NCI-H510A (cell line): ENCODE measurements around the gene CT47A1.
"Not testable (repeated sequence)": the region's sequence is repeated elsewhere in the genome, so short reads cannot be mapped to it uniquely, and the experiment has no call there.

Experiments
- DNase-seq: peaks from one replicate; lab custom pipeline; 2025; lab: John Stamatoyannopoulos, UW

CT47A1 gene

GRCh38 chrX:120985660-120986059 lies at the start of gene CT47A1:
TSS of gene CT47A1 (minus strand) at chrX:120985760. CDS start at chrX:120985529, 231 bp downstream.
- not testable (repeated sequence) for DNase-seq

DNA sequence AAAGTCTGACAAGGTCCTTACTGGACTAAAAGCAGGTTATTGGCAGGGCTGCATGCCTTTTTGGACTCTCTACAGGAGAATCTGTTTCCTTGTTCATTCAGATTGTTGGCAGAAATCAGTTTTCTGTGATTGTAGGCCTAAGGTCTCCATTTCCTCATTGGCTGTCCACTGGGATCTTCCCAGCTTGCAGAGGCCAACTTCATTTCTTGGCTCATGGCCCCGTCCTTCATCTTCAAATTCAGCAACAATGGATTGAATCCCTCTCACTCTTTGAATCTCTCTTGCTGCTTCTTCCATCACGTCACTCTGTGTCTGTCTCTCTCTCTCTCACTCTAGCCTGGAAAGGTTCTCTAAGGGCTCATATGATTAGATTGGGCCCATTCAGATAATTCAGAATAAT lies 47.0 kb upstream of the CT47A1 start:
- no peak for DNase-seq

- DNase-seq, result no peak
These were observed 44.5 kb upstream of the CT47A1 start for GRCh38 chrX:121030083-121030482.

- no peak for DNase-seq
These were observed 42.9 kb upstream of the CT47A1 start for GRCh38 chrX:121028419-121028818.

DNA sequence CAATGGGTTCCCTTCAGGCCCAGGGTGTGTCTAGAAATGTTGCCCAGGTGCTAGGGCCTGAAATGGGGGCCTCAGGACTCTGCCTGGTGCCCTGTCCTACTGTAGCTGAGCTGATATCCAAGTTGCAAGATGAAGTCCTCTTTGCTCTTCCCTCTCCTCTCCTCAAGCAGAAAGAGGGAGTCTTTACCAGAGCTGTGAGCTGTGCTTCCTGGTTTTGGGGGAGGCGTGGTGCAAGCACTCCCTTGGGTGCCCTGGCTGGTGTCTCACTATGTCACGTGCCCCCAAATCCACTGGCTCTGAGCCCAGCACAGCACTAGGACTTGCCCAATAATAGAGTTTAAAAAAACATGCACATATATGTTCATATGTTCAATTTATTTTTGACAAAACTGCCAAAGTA lies 29.3 kb upstream of the CT47A1 start:
- no peak for DNase-seq

DNA sequence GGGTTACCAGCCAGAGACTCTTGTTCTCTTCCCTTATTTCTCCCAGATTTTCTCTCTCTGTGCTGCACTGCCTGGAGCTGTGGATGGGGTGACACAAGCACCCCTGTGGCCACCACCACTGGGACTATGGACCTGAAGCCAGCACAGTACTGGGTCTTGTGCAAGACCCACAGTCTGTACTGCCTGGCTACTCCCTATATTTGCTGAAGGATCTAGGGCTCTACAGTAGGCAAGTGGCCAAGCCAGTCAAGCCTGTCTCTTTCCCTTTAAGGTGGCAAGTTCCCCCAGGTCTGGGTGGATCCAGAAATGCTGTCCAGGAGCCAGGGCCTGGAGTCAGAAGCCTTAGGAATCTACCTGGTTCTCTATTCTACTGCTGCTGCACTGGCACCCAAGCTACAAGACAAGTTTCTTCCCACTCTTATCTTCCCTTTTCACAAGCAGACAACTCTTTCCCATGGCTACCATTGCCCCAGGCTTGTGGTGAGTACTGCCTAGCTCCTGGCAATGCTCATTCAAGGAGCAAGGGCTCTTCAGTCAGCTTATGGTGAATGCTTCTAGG lies 28.4 kb upstream of the CT47A1 start:
- DNase-seq, result no peak

DNA sequence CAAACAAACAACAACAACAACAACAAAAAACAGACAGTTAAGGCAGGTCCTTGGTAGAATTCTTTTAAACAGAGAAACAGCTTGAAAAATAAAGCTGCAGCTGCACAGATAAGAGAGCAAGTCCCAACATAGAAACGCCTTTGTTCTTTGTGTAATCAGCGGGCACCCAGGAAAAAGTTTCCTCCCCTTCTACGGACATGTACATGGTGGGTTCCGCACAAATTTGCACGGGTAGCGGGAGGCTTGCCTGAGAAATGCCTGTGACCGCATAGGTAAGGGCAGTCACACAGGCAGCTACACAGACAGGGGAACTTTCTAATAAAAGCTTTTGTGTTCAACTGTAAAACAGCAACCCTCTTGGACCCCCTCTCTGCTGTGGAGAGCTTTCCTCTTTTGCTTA lies 25.7 kb upstream of the CT47A1 start:
- DNase-seq, result no peak

GRCh38 chrX:121010218-121010617 lies 24.7 kb upstream of the CT47A1 start:
- no peak for DNase-seq

DNA sequence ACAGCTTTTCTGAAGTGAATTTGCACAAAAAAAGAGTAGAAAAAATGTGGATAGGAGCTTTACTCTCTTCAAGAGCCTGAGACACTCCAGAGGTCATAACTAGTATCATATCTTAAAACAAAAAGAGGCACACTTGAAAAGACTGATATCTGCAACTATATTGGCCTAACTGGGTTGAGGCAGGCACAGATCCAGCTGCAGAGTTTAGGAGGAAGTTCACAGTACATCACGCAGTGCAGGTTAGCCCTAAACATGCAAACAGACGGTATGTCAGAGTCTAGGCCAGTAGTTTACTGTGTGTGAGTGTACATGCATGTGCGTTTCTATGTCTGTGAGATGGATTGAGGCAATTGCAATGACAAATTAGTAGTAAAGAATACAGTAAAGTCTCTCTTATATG lies 24.2 kb upstream of the CT47A1 start:
- DNase-seq, result no peak

- DNase-seq, result no peak
These were observed 23.4 kb upstream of the CT47A1 start for GRCh38 chrX:121008920-121009319.

- DNase-seq, result no peak
These were observed 15.0 kb upstream of the CT47A1 start for GRCh38 chrX:121000589-121000988.

DNA sequence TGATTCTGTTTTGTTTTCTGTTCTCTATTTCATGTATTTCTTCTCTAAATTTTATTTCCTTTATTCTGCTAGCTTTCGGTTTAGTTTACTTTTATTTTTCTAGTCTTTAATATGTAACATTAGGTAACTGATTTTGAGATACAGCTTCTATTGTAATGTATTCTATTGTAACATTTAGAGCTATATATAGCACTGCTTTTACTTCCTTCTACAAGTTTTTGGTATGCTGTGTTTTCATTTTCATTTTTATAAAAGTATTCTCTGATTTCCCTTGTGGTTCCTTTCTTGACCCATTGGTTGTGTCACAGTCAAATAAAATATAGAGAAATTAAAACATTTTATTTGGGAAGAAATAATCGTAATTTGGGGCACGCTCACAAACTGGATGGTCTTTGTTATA lies 13.9 kb upstream of the CT47A1 start:
- DNase-seq, result no peak

GRCh38 chrX:120956500-120956899 lies 29.1 kb downstream of the CT47A1 start, which contains the start of gene CT47A7:
TSS of gene CT47A7 (minus strand) at chrX:120956600. CDS start at chrX:120956345, 255 bp downstream.
- not testable (repeated sequence) for DNase-seq
